Measurements from ENCODE around the gene QSOX2. TPM values are rescaled to one million over a fixed set of nuclear protein-coding genes. Genes with fewer than 3 reads are reported as not detected.

QSOX2 gene
- total RNA-seq, 4 donors from 2014 or later: 5.1 to 23.9 (median 7.4) TPM

GRCh38 chr9:136276716-136277115 lies 31.1 kb upstream of the QSOX2 start:
- no peak for TF ChIP-seq CTCF (IDR thresholded peaks at IDR 0.05)
- TF ChIP-seq POLR2A (IDR thresholded peaks at IDR 0.05): no peak
- H3K27me3 ChIP-seq: no peaks in the 10 kb centered on the region
- DNase-seq: no peak
- H3K36me3 ChIP-seq: no peaks in the 10 kb centered on the region
- H3K4me1 ChIP-seq: no peaks in the 10 kb centered on the region
- no peak overlapping the region for H3K27ac ChIP-seq
- no peak overlapping the region for H3K4me3 ChIP-seq
- no peaks in the 10 kb centered on the region for H3K9me3 ChIP-seq

GRCh38 chr9:136275655-136276429 lies 30.2 kb upstream of the QSOX2 start:
- H3K27ac ChIP-seq: no peak overlapping the region
- H3K4me3 ChIP-seq: no peak overlapping the region
- no peaks in the 10 kb centered on the region for H3K4me1 ChIP-seq
- no peaks in the 10 kb centered on the region for H3K36me3 ChIP-seq
- no peaks in the 10 kb centered on the region for H3K27me3 ChIP-seq
- DNase-seq: no peak
- no peaks in the 10 kb centered on the region for H3K9me3 ChIP-seq
- no peak for TF ChIP-seq CTCF (IDR thresholded peaks at IDR 0.05)
- no peak for TF ChIP-seq POLR2A (IDR thresholded peaks at IDR 0.05)

- no peak for DNase-seq
- Histone ChIP-seq H3K27me3 (no peaks in the 10 kb centered on the region), H3K9me3 (no peaks in the 10 kb centered on the region), H3K27ac (no peak overlapping the region), H3K4me1 (no peaks in the 10 kb centered on the region), H3K36me3 (no peaks in the 10 kb centered on the region), H3K4me3 (no peak overlapping the region)
- no peak for TF ChIP-seq POLR2A (IDR thresholded peaks at IDR 0.05)
- TF ChIP-seq CTCF (IDR thresholded peaks at IDR 0.05): no peak
Observed at GRCh38 chr9:136274786-136275654, 29.4 kb upstream of the QSOX2 start.

- Histone ChIP-seq H3K4me3 (no peak overlapping the region), H3K36me3 (no peaks in the 10 kb centered on the region), H3K9me3 (no peaks in the 10 kb centered on the region), H3K27me3 (no peaks in the 10 kb centered on the region), H3K4me1 (no peaks in the 10 kb centered on the region), H3K27ac (no peak overlapping the region)
- TF ChIP-seq POLR2A (IDR thresholded peaks at IDR 0.05) (no peak), CTCF (IDR thresholded peaks at IDR 0.05) (no peak)
- DNase-seq: no peak
Observed at GRCh38 chr9:136273921-136274785, 28.5 kb upstream of the QSOX2 start.

GRCh38 chr9:136273244-136273865 lies 27.7 kb upstream of the QSOX2 start:
- no peak for DNase-seq
- H3K27me3 ChIP-seq: no peaks in the 10 kb centered on the region

More at GRCh38 chr9:136273244-136273865, 27.7 kb upstream of the QSOX2 start:
- no peak overlapping the region for H3K4me3 ChIP-seq
- TF ChIP-seq POLR2A (IDR thresholded peaks at IDR 0.05) (no peak), CTCF (IDR thresholded peaks at IDR 0.05) (no peak)
- no peaks in the 10 kb centered on the region for H3K36me3 ChIP-seq
- no peaks in the 10 kb centered on the region for H3K9me3 ChIP-seq
- no peak overlapping the region for H3K27ac ChIP-seq
- H3K4me1 ChIP-seq: no peaks in the 10 kb centered on the region

All from Peyer's patch (tissue), 4 donors.